Stomach (tissue), 9 donors: ENCODE data around the gene C11orf91. TPM values are rescaled to one million over a fixed set of nuclear protein-coding genes. Genes with fewer than 3 reads are reported as not detected.

Experiments used
- DNase-seq, 2 donors: peaks; one replicate each; pipeline versions ENCODE4 v3.0.0 to v3.0.0-alpha.2; 2013 to 2019
- H3K27ac ChIP-seq, 5 donors: fragments of 200-600 bp in 4 of 5; sonication (generic) in 4 of 5; one replicate each; pipeline ENCODE4 v1.5.1; 2013 to 2019; ENCODE audit warnings: mild to moderate bottlenecking in 1 of 5, moderate library complexity in 1 of 5
- H3K27me3 ChIP-seq, 3 donors: fragments of 200-600 bp; sonication (generic); one replicate each; pipeline ENCODE4 v1.5.1; 2017 to 2019; ENCODE audit warnings: mixed run types in 1 of 3
- H3K36me3 ChIP-seq, 4 donors: fragments of 200-600 bp; sonication (generic); 1 replicate in 3 of 4; 2 replicates in 1 of 4; pipeline ENCODE4 v1.5.1; 2016 to 2019
- H3K4me1 ChIP-seq, 4 donors: fragments of 200-600 bp; sonication (generic); one replicate each; pipeline ENCODE4 v1.5.1; 2016 to 2019
- H3K4me3 ChIP-seq, 4 donors: fragments of 200-600 bp; sonication (generic) in 3 of 4; one replicate each; pipeline ENCODE4 v1.5.1; 2016 to 2019; ENCODE audit warnings: mild to moderate bottlenecking in 1 of 4
- H3K9me3 ChIP-seq, 4 donors: fragments of 200-600 bp; sonication (generic); one replicate each; pipeline ENCODE4 v1.5.1; 2016 to 2019
- CTCF ChIP-seq, 7 experiments: fragments of 450-650 bp in 4 of 7; fragments of 200-600 bp in 3 of 7; sonication (generic) in 3 of 7; IDR thresholded peaks; one replicate each; pipeline ENCODE4 v1.5.1; 2016 to 2019; ENCODE audit warnings: antibody characterized with exemption in 7 of 7, control low read depth in 2 of 7, mild to moderate bottlenecking in 1 of 7
- EP300 ChIP-seq: sonication (generic); formaldehyde crosslinking; IDR thresholded peaks from one replicate; pipeline ENCODE4 v1.6.1; 2017; ENCODE audit warnings: antibody characterized with exemption
- POLR2A ChIP-seq, 4 donors: fragments of 450-650 bp; IDR thresholded peaks; one replicate each; pipeline ENCODE4 v1.6.1; 2016; ENCODE audit warnings: antibody characterized with exemption in 4 of 4, control low read depth in 2 of 4, mild to moderate bottlenecking in 1 of 4, moderate library complexity in 1 of 4
- POLR2AphosphoS5 ChIP-seq, 3 donors: sonication (generic); formaldehyde crosslinking; IDR thresholded peaks; one replicate each; pipeline ENCODE4 v1.6.1; 2016; ENCODE audit warnings: antibody characterized with exemption in 3 of 3
- WGBS, 5 donors: extraction: QIAGEN DNeasy Blood & Tissue Kit in 3 of 5; methylation state at CpG; one replicate each; pipeline versions ENCODE4 v1.1.5 to v1.1.7; 2013 to 2018; 5-methylcytosine and 5-hydroxymethylcytosine counted together
- intact Hi-C: fragments of 100-400 bp; cut with DNase I; formaldehyde crosslinking; loops from one replicate; pipeline ENCODE4 v1.15.1; 2023; ENCODE audit warnings: low total_unique reads
- polyA plus RNA-seq, 3 donors: library from polyadenylated mRNA; stranded (reverse); fragments of 200-250 nt; gene quantifications; one replicate each; pipeline ENCODE4 v1.2.3, GENCODE V29; 2013
- total RNA-seq, 5 donors: library from RNA; depleted of rRNA; stranded (reverse); fragments of >200 nt; gene quantifications; one replicate each; pipeline versions ENCODE4 v1.1.0 to v1.2.3, GENCODE V29; 2014 to 2016
- donor health status: healthy with polysubstance abuse.
- donor health status: Bipolar disorder and iron deficiency.
- donor health status: healthy.

The C11orf91 gene
- total and polyA plus RNA-seq, 8 donors, result not detected

GRCh38 chr11:33652930-33653329 is 47.7 kb downstream of the C11orf91 start:
- H3K27ac ChIP-seq, result no peak overlapping the region
- DNase-seq, result no peak
- H3K4me1 ChIP-seq, result no peaks in the 10 kb centered on the region
- no peaks in the 10 kb centered on the region for H3K36me3 ChIP-seq
- intact Hi-C loops, result no loop called here
- WGBS, 5 donors, result 54 to 68% (median 61%) methylated on average over 3 of the region's 3 CpGs
- peaks cover 0 to 8% (median 0%) of the 10 kb centered on the region in 3 donors for H3K27me3 ChIP-seq
- no peaks in the 10 kb centered on the region for H3K9me3 ChIP-seq
- TF ChIP-seq POLR2AphosphoS5 (IDR thresholded peaks at IDR 0.05) (no peak), CTCF (IDR thresholded peaks at IDR 0.05) (no peak), POLR2A (IDR thresholded peaks at IDR 0.05) (no peak)
- no peak overlapping the region for H3K4me3 ChIP-seq

- Histone ChIP-seq H3K4me1 (no peaks in the 10 kb centered on the region), H3K4me3 (no peak overlapping the region), H3K27ac (no peak overlapping the region), H3K36me3 (no peaks in the 10 kb centered on the region), H3K9me3 (no peaks in the 10 kb centered on the region), H3K27me3 (peaks cover 0 to 4% (median 0%) of the 10 kb centered on the region in 3 donors)
- no peak for TF ChIP-seq POLR2AphosphoS5 (IDR thresholded peaks at IDR 0.05)
- TF ChIP-seq POLR2A (IDR thresholded peaks at IDR 0.05), result no peak
- no peak for TF ChIP-seq EP300
- TF ChIP-seq CTCF (IDR thresholded peaks at IDR 0.05), result no peak
- WGBS, 5 donors, result 63 to 94% (median 82%) methylated on average over 1 of the region's 1 CpG
- DNase-seq, result no peak
- intact Hi-C loops, result no loop called here
Observed at GRCh38 chr11:33652431-33652830, 48.2 kb downstream of the C11orf91 start.

- no peak overlapping the region for H3K27ac ChIP-seq
- TF ChIP-seq POLR2AphosphoS5 (IDR thresholded peaks at IDR 0.05) (no peak), POLR2A (IDR thresholded peaks at IDR 0.05) (no peak), CTCF (IDR thresholded peaks at IDR 0.05) (no peak), EP300 (no peak)
- no peaks in the 10 kb centered on the region for H3K36me3 ChIP-seq
- no peaks in the 10 kb centered on the region for H3K4me1 ChIP-seq
- intact Hi-C loops, result no loop called here
- WGBS, 5 donors, result 44 to 63% (median 60%) methylated on average over 6 of the region's 6 CpGs
- H3K9me3 ChIP-seq, result no peaks in the 10 kb centered on the region
- no peak for DNase-seq
- H3K4me3 ChIP-seq, result no peak overlapping the region
- H3K27me3 ChIP-seq, result peaks cover 0 to 4% (median 0%) of the 10 kb centered on the region in 3 donors
Observed at GRCh38 chr11:33651990-33652389, 48.6 kb downstream of the C11orf91 start.

GRCh38 chr11:33651555-33651954 is 49.1 kb downstream of the C11orf91 start:
- intact Hi-C loops, result no loop called here
- DNase-seq, result no peak
- Histone ChIP-seq H3K4me3 (no peak overlapping the region), H3K4me1 (no peaks in the 10 kb centered on the region), H3K27me3 (peaks cover 0 to 4% (median 0%) of the 10 kb centered on the region in 3 donors), H3K9me3 (no peaks in the 10 kb centered on the region), H3K36me3 (no peaks in the 10 kb centered on the region), H3K27ac (no peak overlapping the region)
- TF ChIP-seq POLR2AphosphoS5 (IDR thresholded peaks at IDR 0.05) (no peak), EP300 (no peak), CTCF (IDR thresholded peaks at IDR 0.05) (no peak), POLR2A (IDR thresholded peaks at IDR 0.05) (no peak)
- WGBS, 5 donors, result 37 to 50% (median 44%) methylated on average over 3 to 4 of the region's 4 CpGs
